Astrocyte of the spinal cord (primary cell): Measurements from ENCODE around the gene RBMS1.

Source experiments
- DNase-seq: peaks from one replicate; pipeline ENCODE4 v3.0.0; 2011; ENCODE audit warnings: low read depth, low spot score
- H3K4me3 ChIP-seq: 2 replicates; pipeline ENCODE4 v1.5.1; 2011; ENCODE audit warnings: low read depth, mild to moderate bottlenecking, low read length, moderate library complexity
- in situ Hi-C: cut with HindIII; loops from 2 replicates; pipeline ENCODE4 v1.10.0; 2017; ENCODE audit warnings: low sequenced_read_pairs
- TF ChIP-seq, protein P1 (sequence below): IDR thresholded peaks from 2 replicates; pipeline ENCODE4 v1.5.1; 2012; ENCODE audit warnings: low read depth, mild to moderate bottlenecking, low read length, inconsistent platforms

The RBMS1 gene

GRCh38 chr2:160409480-160409879 is 84.1 kb downstream of the RBMS1 start:
- in situ Hi-C loops: no loop called here
- DNase-seq: no peak
- TF ChIP-seq, protein P1, sequence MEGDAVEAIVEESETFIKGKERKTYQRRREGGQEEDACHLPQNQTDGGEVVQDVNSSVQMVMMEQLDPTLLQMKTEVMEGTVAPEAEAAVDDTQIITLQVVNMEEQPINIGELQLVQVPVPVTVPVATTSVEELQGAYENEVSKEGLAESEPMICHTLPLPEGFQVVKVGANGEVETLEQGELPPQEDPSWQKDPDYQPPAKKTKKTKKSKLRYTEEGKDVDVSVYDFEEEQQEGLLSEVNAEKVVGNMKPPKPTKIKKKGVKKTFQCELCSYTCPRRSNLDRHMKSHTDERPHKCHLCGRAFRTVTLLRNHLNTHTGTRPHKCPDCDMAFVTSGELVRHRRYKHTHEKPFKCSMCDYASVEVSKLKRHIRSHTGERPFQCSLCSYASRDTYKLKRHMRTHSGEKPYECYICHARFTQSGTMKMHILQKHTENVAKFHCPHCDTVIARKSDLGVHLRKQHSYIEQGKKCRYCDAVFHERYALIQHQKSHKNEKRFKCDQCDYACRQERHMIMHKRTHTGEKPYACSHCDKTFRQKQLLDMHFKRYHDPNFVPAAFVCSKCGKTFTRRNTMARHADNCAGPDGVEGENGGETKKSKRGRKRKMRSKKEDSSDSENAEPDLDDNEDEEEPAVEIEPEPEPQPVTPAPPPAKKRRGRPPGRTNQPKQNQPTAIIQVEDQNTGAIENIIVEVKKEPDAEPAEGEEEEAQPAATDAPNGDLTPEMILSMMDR: no peak
- no peak overlapping the region for H3K4me3 ChIP-seq

DNA sequence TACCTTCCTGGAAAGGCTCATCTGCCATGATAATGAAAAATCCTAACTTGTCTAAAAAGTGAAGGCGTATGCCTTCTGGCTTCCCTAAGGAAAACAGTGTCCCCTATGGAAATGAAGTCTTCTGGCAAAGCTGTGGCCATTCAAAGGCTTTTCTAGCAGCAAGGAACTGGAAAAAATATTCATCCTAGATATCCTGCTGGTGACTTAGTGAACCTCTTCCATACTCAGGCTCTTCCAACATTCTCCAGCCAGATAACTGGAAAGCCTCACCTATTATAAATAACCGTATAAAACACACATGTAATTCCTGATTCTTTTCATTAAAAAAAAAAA is 84.7 kb downstream of the RBMS1 start:
- in situ Hi-C loops: no loop called here
- TF ChIP-seq, protein P1: no peak
- no peak for DNase-seq
- no peak overlapping the region for H3K4me3 ChIP-seq

DNA sequence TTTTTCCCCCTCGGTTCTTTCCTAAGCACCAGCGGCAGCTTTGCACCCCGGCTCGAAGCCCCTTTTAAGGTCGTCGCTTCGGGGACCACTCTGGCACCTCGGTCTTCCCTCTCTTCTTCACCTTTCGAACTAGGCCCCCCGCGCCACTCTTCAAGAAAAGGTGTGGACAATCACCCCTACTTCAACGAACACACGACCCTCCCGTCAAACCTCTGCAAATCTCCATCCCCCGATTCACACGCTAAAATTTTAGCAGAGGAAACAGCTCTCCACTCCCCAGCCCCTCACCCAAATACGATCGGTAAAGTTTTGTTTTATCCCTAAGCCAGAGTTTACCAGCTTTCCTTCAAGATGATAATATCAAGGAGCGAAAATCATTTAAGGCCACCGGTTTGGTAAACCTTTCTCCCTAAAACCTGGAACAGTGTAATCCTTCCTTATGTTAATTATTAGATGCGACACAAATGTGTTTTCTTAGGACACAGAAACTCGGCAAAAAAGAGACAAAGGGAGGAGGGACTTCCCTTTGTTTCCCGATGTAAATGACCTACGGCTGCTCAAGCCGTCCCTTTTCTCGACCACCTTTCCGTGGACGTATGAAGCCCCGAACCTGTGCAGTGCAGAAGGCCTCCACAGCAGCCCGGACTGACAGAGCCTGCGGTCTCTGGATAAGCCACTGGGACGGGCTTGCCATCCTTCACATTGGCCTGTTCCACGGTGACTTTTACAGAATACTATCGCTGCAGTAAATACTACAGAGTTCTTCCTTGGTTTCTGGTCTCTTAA is 85.2 kb downstream of the RBMS1 start:
- in situ Hi-C loops: no loop called here
- H3K4me3 ChIP-seq: peak overlapping the region; percentile 42
- TF ChIP-seq, protein P1: no peak
- DNase-seq: no peak

- peak; percentile 55 for DNase-seq
- TF ChIP-seq, protein P1: no peak
- H3K4me3 ChIP-seq: peak overlapping the region; percentile 75
- in situ Hi-C loops: no loop called here
These were observed 86.0 kb downstream of the RBMS1 start for GRCh38 chr2:160407393-160408172.

GRCh38 chr2:160406591-160407392 is 86.8 kb downstream of the RBMS1 start:
- TF ChIP-seq, protein P1: no peak
- peak overlapping the region; percentile 75 for H3K4me3 ChIP-seq
- peak; percentile 83 for DNase-seq
- in situ Hi-C loops: no loop called here

DNA sequence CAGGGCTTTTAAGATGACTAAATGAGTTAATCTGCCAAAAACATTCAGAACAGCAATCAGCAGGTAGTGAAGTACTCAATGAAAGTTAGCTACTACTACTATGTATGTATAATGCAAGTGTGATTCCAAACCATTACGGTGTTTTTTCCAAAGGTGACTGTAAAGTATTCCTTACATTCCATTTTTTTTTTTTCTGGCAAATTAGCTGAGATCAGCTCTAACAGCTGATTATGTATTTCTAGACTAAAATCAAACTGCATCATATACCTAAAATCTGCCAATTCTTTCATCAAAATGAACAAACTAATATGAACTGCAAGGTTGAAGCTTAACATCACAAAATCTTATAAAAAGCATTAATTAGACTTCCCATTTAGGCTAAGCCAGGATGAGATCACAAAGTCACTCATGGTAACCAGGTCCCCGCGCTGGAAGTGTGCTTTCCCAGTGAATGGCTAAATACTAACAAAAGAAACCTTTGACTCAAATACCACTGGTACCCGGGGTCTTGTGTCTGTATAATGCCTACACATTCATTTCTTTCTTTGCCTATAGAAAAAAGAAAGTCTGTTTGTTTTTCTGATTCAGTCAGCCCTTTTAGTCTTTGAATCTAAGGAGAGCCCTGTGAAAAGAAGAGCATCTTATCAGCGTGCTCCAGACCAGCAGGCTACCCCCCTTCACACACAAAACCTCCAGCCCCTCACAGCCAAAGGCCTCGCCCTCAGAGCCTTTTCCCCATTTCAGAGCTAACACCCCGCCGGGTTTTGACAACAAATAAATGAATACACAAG is 88.3 kb downstream of the RBMS1 start:
- in situ Hi-C loops: no loop called here
- peak overlapping the region; percentile 75 for H3K4me3 ChIP-seq
- TF ChIP-seq, protein P1: no peak
- no peak for DNase-seq
